ENCODE results near the gene PTK6. TPM values are rescaled to one million over a fixed set of nuclear protein-coding genes. Genes with fewer than 3 reads are reported as not detected.

PTK6 gene
- total RNA-seq, 2 experiments from 2014 or later = 0.35 to 0.38 TPM

- intact Hi-C loops (cut with micrococcal nuclease) = no loop called here
- no peak for DNase-seq
- Mint-ChIP-seq H3K27ac (no peak overlapping the region), H3K36me3 (ENCODE audit: low read depth) (no peaks in the 10 kb centered on the region), H3K4me3 (no peak overlapping the region), H3K4me1 (ENCODE audit: low read depth) (peaks cover 16% of the 10 kb centered on the region), H3K9me3 (no peaks in the 10 kb centered on the region), H3K27me3 (ENCODE audit: low read depth) (no peaks in the 10 kb centered on the region)
- CTCF ChIA-PET = interaction anchor here (0.6 kb wide), 1 partner anchor 386 kb away, joined by 3 read pairs; no protein-coding TSS in a partner anchor
Measured at GRCh38 chr20:63549679-63550282, 12.6 kb upstream of the PTK6 start.

- Mint-ChIP-seq H3K4me1 (ENCODE audit: low read depth) (peaks cover 16% of the 10 kb centered on the region), H3K27me3 (ENCODE audit: low read depth) (no peaks in the 10 kb centered on the region), H3K36me3 (ENCODE audit: low read depth) (no peaks in the 10 kb centered on the region), H3K27ac (no peak overlapping the region), H3K9me3 (no peaks in the 10 kb centered on the region), H3K4me3 (no peak overlapping the region)
- no peak for DNase-seq
- intact Hi-C loops (cut with micrococcal nuclease) = no loop called here
- CTCF ChIA-PET = no interaction called here
Measured at GRCh38 chr20:63549019-63549418, 11.8 kb upstream of the PTK6 start.

- Mint-ChIP-seq H3K9me3 (no peaks in the 10 kb centered on the region), H3K4me1 (ENCODE audit: low read depth) (peaks cover 16% of the 10 kb centered on the region), H3K36me3 (ENCODE audit: low read depth) (no peaks in the 10 kb centered on the region), H3K27me3 (ENCODE audit: low read depth) (no peaks in the 10 kb centered on the region), H3K4me3 (no peak overlapping the region), H3K27ac (no peak overlapping the region)
- CTCF ChIA-PET = no interaction called here
- intact Hi-C loops (cut with micrococcal nuclease) = no loop called here
- DNase-seq = no peak
Measured at GRCh38 chr20:63548542-63548941, 11.4 kb upstream of the PTK6 start.

- no peaks in the 10 kb centered on the region for H3K27me3 Mint-ChIP-seq (ENCODE audit: low read depth)
- CTCF ChIA-PET = no interaction called here
- H3K4me3 Mint-ChIP-seq = no peak within 1 kb of the TSS
- H3K36me3 Mint-ChIP-seq (ENCODE audit: low read depth) = no peaks in the 10 kb centered on the region
- DNase-seq = no peak
- intact Hi-C loops (cut with micrococcal nuclease) = no loop called here
- no peak within 1 kb of the TSS for H3K27ac Mint-ChIP-seq
- H3K4me1 Mint-ChIP-seq (ENCODE audit: low read depth) = peaks cover 13% of the 10 kb centered on the region
- H3K9me3 Mint-ChIP-seq = no peaks in the 10 kb centered on the region
Measured at GRCh38 chr20:63547725-63548480, 10.7 kb upstream of the PTK6 start, which contains the start of gene SRMS. Gene SRMS (minus strand): TSS chr20:63547749. CDS start chr20:63547463, 286 bp downstream.

GRCh38 chr20:63546956-63547724 is 10.0 kb upstream of the PTK6 start:
- Mint-ChIP-seq H3K27ac (no peak overlapping the region), H3K4me1 (ENCODE audit: low read depth) (peaks cover 8% of the 10 kb centered on the region), H3K9me3 (no peaks in the 10 kb centered on the region), H3K4me3 (no peak overlapping the region), H3K36me3 (ENCODE audit: low read depth) (no peaks in the 10 kb centered on the region), H3K27me3 (ENCODE audit: low read depth) (no peaks in the 10 kb centered on the region)
- CTCF ChIA-PET = no interaction called here
- no peak for DNase-seq
- intact Hi-C loops (cut with micrococcal nuclease) = no loop called here

- CTCF ChIA-PET = no interaction called here
- no peaks in the 10 kb centered on the region for H3K9me3 Mint-ChIP-seq
- DNase-seq = no peak
- intact Hi-C loops (cut with micrococcal nuclease) = no loop called here
- no peaks in the 10 kb centered on the region for H3K36me3 Mint-ChIP-seq (ENCODE audit: low read depth)
- H3K27me3 Mint-ChIP-seq (ENCODE audit: low read depth) = no peaks in the 10 kb centered on the region
- H3K4me3 Mint-ChIP-seq = no peak overlapping the region
- H3K27ac Mint-ChIP-seq = no peak overlapping the region
- H3K4me1 Mint-ChIP-seq (ENCODE audit: low read depth) = peaks cover 8% of the 10 kb centered on the region
Measured at GRCh38 chr20:63546256-63546955, 9.2 kb upstream of the PTK6 start.

GRCh38 chr20:63545814-63546213 is 8.6 kb upstream of the PTK6 start:
- H3K27ac Mint-ChIP-seq = no peak overlapping the region

GRCh38 chr20:63544958-63545516 is 7.9 kb upstream of the PTK6 start:
- no peak overlapping the region for H3K4me3 Mint-ChIP-seq
- no peak for DNase-seq
- H3K36me3 Mint-ChIP-seq (ENCODE audit: low read depth) = no peaks in the 10 kb centered on the region
- H3K4me1 Mint-ChIP-seq (ENCODE audit: low read depth) = peaks cover 8% of the 10 kb centered on the region
- H3K27ac Mint-ChIP-seq = no peak overlapping the region
- no peaks in the 10 kb centered on the region for H3K27me3 Mint-ChIP-seq (ENCODE audit: low read depth)
- intact Hi-C loops (cut with micrococcal nuclease) = no loop called here
- H3K9me3 Mint-ChIP-seq = no peaks in the 10 kb centered on the region
- CTCF ChIA-PET = no interaction called here

More at GRCh38 chr20:63545814-63546213, 8.6 kb upstream of the PTK6 start:
- Mint-ChIP-seq H3K9me3 (no peaks in the 10 kb centered on the region), H3K4me3 (no peak overlapping the region), H3K27me3 (ENCODE audit: low read depth) (no peaks in the 10 kb centered on the region), H3K36me3 (ENCODE audit: low read depth) (no peaks in the 10 kb centered on the region), H3K4me1 (ENCODE audit: low read depth) (peaks cover 8% of the 10 kb centered on the region)
- CTCF ChIA-PET = no interaction called here
- intact Hi-C loops (cut with micrococcal nuclease) = no loop called here
- DNase-seq = no peak

- Mint-ChIP-seq H3K36me3 (ENCODE audit: low read depth) (no peaks in the 10 kb centered on the region), H3K27me3 (ENCODE audit: low read depth) (no peaks in the 10 kb centered on the region)
- intact Hi-C loops (cut with micrococcal nuclease) = no loop called here
Measured at GRCh38 chr20:63544241-63544957, 7.2 kb upstream of the PTK6 start.

GRCh38 chr20:63543733-63544132 is 6.6 kb upstream of the PTK6 start:
- no peak for DNase-seq
- H3K36me3 Mint-ChIP-seq (ENCODE audit: low read depth) = no peaks in the 10 kb centered on the region
- peaks cover 4% of the 10 kb centered on the region for H3K4me1 Mint-ChIP-seq (ENCODE audit: low read depth)
- H3K4me3 Mint-ChIP-seq = no peak overlapping the region
- H3K27me3 Mint-ChIP-seq (ENCODE audit: low read depth) = no peaks in the 10 kb centered on the region
- intact Hi-C loops (cut with micrococcal nuclease) = no loop called here
- H3K9me3 Mint-ChIP-seq = no peaks in the 10 kb centered on the region
- no peak overlapping the region for H3K27ac Mint-ChIP-seq
- CTCF ChIA-PET = interaction anchor here (0.6 kb wide), 1 partner anchor 40 kb away, joined by 7 read pairs; no protein-coding TSS in a partner anchor

More at GRCh38 chr20:63544241-63544957, 7.2 kb upstream of the PTK6 start:
- Mint-ChIP-seq H3K9me3 (no peaks in the 10 kb centered on the region), H3K4me1 (ENCODE audit: low read depth) (peaks cover 6% of the 10 kb centered on the region), H3K4me3 (no peak overlapping the region), H3K27ac (no peak overlapping the region)
- CTCF ChIA-PET = interaction anchor here (0.6 kb wide), 1 partner anchor 41 kb away, joined by 7 read pairs; no protein-coding TSS in a partner anchor
- no peak for DNase-seq

GRCh38 chr20:63543131-63543530 is 6.0 kb upstream of the PTK6 start:
- Mint-ChIP-seq H3K27me3 (ENCODE audit: low read depth) (no peaks in the 10 kb centered on the region), H3K4me1 (ENCODE audit: low read depth) (peaks cover 5% of the 10 kb centered on the region), H3K36me3 (ENCODE audit: low read depth) (no peaks in the 10 kb centered on the region), H3K27ac (no peak overlapping the region), H3K9me3 (no peaks in the 10 kb centered on the region), H3K4me3 (no peak overlapping the region)
- no peak for DNase-seq
- CTCF ChIA-PET = interaction anchor here (0.6 kb wide), 1 partner anchor 223 kb away, joined by 3 read pairs; no protein-coding TSS in a partner anchor
- intact Hi-C loops (cut with micrococcal nuclease) = no loop called here

All from activated naive CD4-positive, alpha-beta T cell treated with anti-CD3 and anti-CD28 coated beads for 36 hours (primary cell).